ENCODE data around the gene KCNE1.

- TF ChIP-seq, protein P1, sequence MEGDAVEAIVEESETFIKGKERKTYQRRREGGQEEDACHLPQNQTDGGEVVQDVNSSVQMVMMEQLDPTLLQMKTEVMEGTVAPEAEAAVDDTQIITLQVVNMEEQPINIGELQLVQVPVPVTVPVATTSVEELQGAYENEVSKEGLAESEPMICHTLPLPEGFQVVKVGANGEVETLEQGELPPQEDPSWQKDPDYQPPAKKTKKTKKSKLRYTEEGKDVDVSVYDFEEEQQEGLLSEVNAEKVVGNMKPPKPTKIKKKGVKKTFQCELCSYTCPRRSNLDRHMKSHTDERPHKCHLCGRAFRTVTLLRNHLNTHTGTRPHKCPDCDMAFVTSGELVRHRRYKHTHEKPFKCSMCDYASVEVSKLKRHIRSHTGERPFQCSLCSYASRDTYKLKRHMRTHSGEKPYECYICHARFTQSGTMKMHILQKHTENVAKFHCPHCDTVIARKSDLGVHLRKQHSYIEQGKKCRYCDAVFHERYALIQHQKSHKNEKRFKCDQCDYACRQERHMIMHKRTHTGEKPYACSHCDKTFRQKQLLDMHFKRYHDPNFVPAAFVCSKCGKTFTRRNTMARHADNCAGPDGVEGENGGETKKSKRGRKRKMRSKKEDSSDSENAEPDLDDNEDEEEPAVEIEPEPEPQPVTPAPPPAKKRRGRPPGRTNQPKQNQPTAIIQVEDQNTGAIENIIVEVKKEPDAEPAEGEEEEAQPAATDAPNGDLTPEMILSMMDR (IDR thresholded peaks at IDR 0.05): no peak
- TF ChIP-seq POLR2A (IDR thresholded peaks at IDR 0.05) (no peak), POLR2AphosphoS5 (IDR thresholded peaks at IDR 0.05) (no peak)
Observed at GRCh38 chr21:34558166-34558565, 46.2 kb upstream of the KCNE1 start.
